SK-N-SH (cell line): ENCODE results near the gene GNG5.

Experiments used
- ELF1 ChIP-seq: IDR thresholded peaks from 2 replicates; pipeline ENCODE4 v1.4.0; 2012
- EP300 ChIP-seq, 2 experiments: IDR thresholded peaks; 2 replicates each; pipeline versions ENCODE4 v1.4.0 to v1.6.1; 2012; ENCODE audit warnings: borderline replicate concordance in 1 of 2, low read depth in 1 of 2, low read length in 1 of 2
- JUND ChIP-seq: IDR thresholded peaks from 2 replicates; pipeline ENCODE4 v1.4.0; 2012
- NFIC ChIP-seq: IDR thresholded peaks from 2 replicates; pipeline ENCODE4 v1.4.0; 2012; ENCODE audit warnings: borderline replicate concordance
- POLR2AphosphoS5 ChIP-seq: IDR thresholded peaks from 2 replicates; pipeline ENCODE4 v1.6.1; 2012; ENCODE audit warnings: low read depth, low read length
- RFX5 ChIP-seq: IDR thresholded peaks from 2 replicates; pipeline ENCODE4 v1.6.1; 2012; ENCODE audit warnings: mild to moderate bottlenecking, improper control_type of control experiment, low read length
- SIN3A ChIP-seq: IDR thresholded peaks from 2 replicates; pipeline ENCODE4 v1.6.1; 2012; ENCODE audit warnings: low read depth, mild to moderate bottlenecking, low read length, moderate library complexity, borderline replicate concordance
- TF ChIP-seq, protein P1 (sequence below): fragments of 200-600 bp; sonication (generic); IDR thresholded peaks from 2 replicates; pipeline ENCODE4 v1.6.1; 2017; ENCODE audit warnings: antibody characterized with exemption, mild to moderate bottlenecking, moderate library complexity
- TF ChIP-seq, protein P2 (sequence below): fragments of 150-350 bp; IDR thresholded peaks from 2 replicates; pipeline ENCODE4 v1.6.1; 2017; ENCODE audit warnings: antibody characterized with exemption, low read length, low read depth, borderline replicate concordance
- TF ChIP-seq, protein P3 (sequence below): IDR thresholded peaks from 2 replicates; pipeline ENCODE4 v1.4.0; 2012; ENCODE audit warnings: low read depth, borderline replicate concordance

DNA sequence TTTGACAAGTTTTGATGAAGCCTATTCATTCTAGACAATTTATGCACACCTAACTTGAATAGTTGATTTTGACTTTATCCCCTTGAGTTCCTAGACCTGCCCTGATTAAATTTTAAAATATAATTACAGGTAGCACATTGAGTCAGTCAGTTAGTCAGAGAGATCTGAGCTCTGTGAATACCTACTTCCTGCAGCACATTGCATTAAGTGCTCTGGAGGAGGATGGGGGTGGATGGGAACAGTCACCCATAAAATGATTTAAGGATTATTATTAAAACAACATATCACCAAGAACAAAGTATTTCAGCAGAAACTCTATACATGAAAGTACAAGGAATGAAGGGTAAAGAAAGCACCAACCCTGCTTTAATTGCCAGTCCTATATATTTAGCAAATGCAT lies 39.1 kb downstream of the GNG5 start:
- TF ChIP-seq POLR2AphosphoS5 (no peak), ELF1 (no peak), RFX5 (no peak), EP300 (IDR thresholded peaks at IDR 0.05; ENCODE audit: borderline replicate concordance in 1 of 2, low read depth in 1 of 2, low read length in 1 of 2) (no peak), JUND (no peak), NFIC (no peak), SIN3A (no peak)
- TF ChIP-seq, protein P1, sequence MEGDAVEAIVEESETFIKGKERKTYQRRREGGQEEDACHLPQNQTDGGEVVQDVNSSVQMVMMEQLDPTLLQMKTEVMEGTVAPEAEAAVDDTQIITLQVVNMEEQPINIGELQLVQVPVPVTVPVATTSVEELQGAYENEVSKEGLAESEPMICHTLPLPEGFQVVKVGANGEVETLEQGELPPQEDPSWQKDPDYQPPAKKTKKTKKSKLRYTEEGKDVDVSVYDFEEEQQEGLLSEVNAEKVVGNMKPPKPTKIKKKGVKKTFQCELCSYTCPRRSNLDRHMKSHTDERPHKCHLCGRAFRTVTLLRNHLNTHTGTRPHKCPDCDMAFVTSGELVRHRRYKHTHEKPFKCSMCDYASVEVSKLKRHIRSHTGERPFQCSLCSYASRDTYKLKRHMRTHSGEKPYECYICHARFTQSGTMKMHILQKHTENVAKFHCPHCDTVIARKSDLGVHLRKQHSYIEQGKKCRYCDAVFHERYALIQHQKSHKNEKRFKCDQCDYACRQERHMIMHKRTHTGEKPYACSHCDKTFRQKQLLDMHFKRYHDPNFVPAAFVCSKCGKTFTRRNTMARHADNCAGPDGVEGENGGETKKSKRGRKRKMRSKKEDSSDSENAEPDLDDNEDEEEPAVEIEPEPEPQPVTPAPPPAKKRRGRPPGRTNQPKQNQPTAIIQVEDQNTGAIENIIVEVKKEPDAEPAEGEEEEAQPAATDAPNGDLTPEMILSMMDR: no peak
- TF ChIP-seq, protein P2, sequence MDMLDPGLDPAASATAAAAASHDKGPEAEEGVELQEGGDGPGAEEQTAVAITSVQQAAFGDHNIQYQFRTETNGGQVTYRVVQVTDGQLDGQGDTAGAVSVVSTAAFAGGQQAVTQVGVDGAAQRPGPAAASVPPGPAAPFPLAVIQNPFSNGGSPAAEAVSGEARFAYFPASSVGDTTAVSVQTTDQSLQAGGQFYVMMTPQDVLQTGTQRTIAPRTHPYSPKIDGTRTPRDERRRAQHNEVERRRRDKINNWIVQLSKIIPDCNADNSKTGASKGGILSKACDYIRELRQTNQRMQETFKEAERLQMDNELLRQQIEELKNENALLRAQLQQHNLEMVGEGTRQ: no peak
- TF ChIP-seq, protein P3, sequence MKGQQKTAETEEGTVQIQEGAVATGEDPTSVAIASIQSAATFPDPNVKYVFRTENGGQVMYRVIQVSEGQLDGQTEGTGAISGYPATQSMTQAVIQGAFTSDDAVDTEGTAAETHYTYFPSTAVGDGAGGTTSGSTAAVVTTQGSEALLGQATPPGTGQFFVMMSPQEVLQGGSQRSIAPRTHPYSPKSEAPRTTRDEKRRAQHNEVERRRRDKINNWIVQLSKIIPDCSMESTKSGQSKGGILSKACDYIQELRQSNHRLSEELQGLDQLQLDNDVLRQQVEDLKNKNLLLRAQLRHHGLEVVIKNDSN: no peak
